IMR-90 (cell line): ENCODE data around the gene GCN1. TPM values are rescaled to one million over a fixed set of nuclear protein-coding genes. Genes with fewer than 3 reads are reported as not detected.

ENCODE experiments used
- ATAC-seq: fragments of 200-7000 bp; cut with Tn5 transposase; 2 replicates; pipeline ENCODE4 v1.9.1; 2020; ENCODE audit warnings: low read depth, mild to moderate bottlenecking, moderate library complexity
- BruUV-seq: library from RNA; stranded (reverse); fragments of 400-500 nt; replicated peaks from 2 replicates; lab custom pipeline; 2021; lab: Mats Ljungman, UMichigan
- CTCF ChIA-PET: fragments of 300-600 bp; formaldehyde crosslinking; extraction: SDS; loops from one replicate; lab custom pipeline; 2021; ENCODE audit warnings: antibody characterized with exemption; lab: Yijun Ruan, JAX
- POLR2A ChIA-PET: fragments of 300-600 bp; sonication (Branson Sonifier 250); formaldehyde crosslinking; loops from one replicate; lab custom pipeline; 2022; ENCODE audit warnings: antibody characterized with exemption; ENCODE audit not compliant: unreplicated experiment; lab: Charles Lee
- DNase-seq: peaks from one replicate; pipeline ENCODE4 v3.0.0; 2013
- H2AFZ ChIP-seq: replicated peaks from 2 replicates; pipeline ENCODE3; 2013; ENCODE audit warnings: low read length, mild to moderate bottlenecking; ENCODE audit not compliant: poor library complexity
- H2AK5ac ChIP-seq: 2 replicates; pipeline ENCODE4 v1.6.1; 2013; ENCODE audit warnings: low read depth, low read length, inconsistent platforms
- H2AK9ac ChIP-seq: replicated peaks from 2 replicates; pipeline ENCODE3; 2013; ENCODE audit warnings: mild to moderate bottlenecking, low read depth, low read length, moderate library complexity; ENCODE audit not compliant: poor library complexity
- H2BK120ac ChIP-seq: 2 replicates; pipeline ENCODE4 v1.6.1; 2013; ENCODE audit warnings: low read depth, low read length, inconsistent platforms
- H2BK15ac ChIP-seq: 3 replicates; pipeline ENCODE4 v1.6.1; 2013; ENCODE audit warnings: low read depth, low read length, inconsistent platforms
- H2BK20ac ChIP-seq: 2 replicates; pipeline ENCODE4 v1.6.1; 2013; ENCODE audit warnings: low read depth, mild to moderate bottlenecking, inconsistent platforms, low read length, moderate library complexity
- H2BK5ac ChIP-seq: 2 replicates; pipeline ENCODE4 v1.6.1; 2013; ENCODE audit warnings: mild to moderate bottlenecking, low read depth, low read length, inconsistent platforms; ENCODE audit not compliant: poor library complexity, severe bottlenecking
- H3K14ac ChIP-seq: replicated peaks from 2 replicates; pipeline ENCODE4 v1.6.1; 2013; ENCODE audit warnings: low read depth, low read length, inconsistent platforms
- H3K18ac ChIP-seq: 2 replicates; pipeline ENCODE4 v1.6.1; 2013; ENCODE audit warnings: low read depth, low read length, control low read depth
- H3K23ac ChIP-seq: 2 replicates; pipeline ENCODE4 v1.6.1; 2013; ENCODE audit warnings: low read depth, low read length, inconsistent platforms
- H3K27ac ChIP-seq: 2 replicates; pipeline ENCODE4 v1.5.1; 2013; ENCODE audit warnings: mild to moderate bottlenecking, control low read depth, low read length; ENCODE audit not compliant: insufficient read depth
- H3K27me3 ChIP-seq: 2 replicates; pipeline ENCODE4 v1.6.1; 2013; ENCODE audit warnings: low read length; ENCODE audit not compliant: control insufficient read depth, insufficient read depth
- H3K36me3 ChIP-seq: 2 replicates; pipeline ENCODE4 v1.6.1; 2013; ENCODE audit warnings: low read length, mixed read lengths; ENCODE audit not compliant: control insufficient read depth, insufficient read depth
- H3K4ac ChIP-seq: 2 replicates; pipeline ENCODE4 v1.6.1; 2013; ENCODE audit warnings: low read depth, low read length, inconsistent platforms
- H3K4me1 ChIP-seq: 2 replicates; pipeline ENCODE4 v1.6.1; 2013; ENCODE audit warnings: low read length, mixed read lengths; ENCODE audit not compliant: control insufficient read depth, insufficient read depth
- H3K4me2 ChIP-seq: 2 replicates; pipeline ENCODE4 v1.6.1; 2013; ENCODE audit warnings: low read depth, mild to moderate bottlenecking, control low read depth, low read length, moderate library complexity
- H3K4me3 ChIP-seq: 2 replicates; pipeline ENCODE4 v1.5.1; 2013; ENCODE audit warnings: low read depth, mild to moderate bottlenecking, control low read depth, low read length, moderate library complexity; ENCODE audit not compliant: insufficient read depth
- H3K56ac ChIP-seq: 2 replicates; pipeline ENCODE4 v1.6.1; 2013; ENCODE audit warnings: low read length, inconsistent platforms; ENCODE audit not compliant: insufficient read depth; ENCODE audit errors: extremely low read depth
- H3K79me1 ChIP-seq, 2 experiments: 2 replicates each; pipeline ENCODE4 v1.6.1; 2013; ENCODE audit warnings: low read length in 2 of 2, inconsistent platforms in 1 of 2, low read depth in 1 of 2
- H3K9ac ChIP-seq: 2 replicates; pipeline ENCODE4 v1.6.1; 2013; ENCODE audit warnings: low read depth, low read length, control low read depth
- H3K9me1 ChIP-seq: 2 replicates; pipeline ENCODE4 v1.6.1; 2013; ENCODE audit warnings: low read length, inconsistent platforms; ENCODE audit not compliant: insufficient read depth
- H3K9me3 ChIP-seq: 2 replicates; pipeline ENCODE4 v1.6.1; 2013; ENCODE audit warnings: low read length; ENCODE audit not compliant: control insufficient read depth, insufficient read depth
- H4K20me1 ChIP-seq: 2 replicates; pipeline ENCODE4 v1.6.1; 2013; ENCODE audit warnings: low read length, inconsistent platforms; ENCODE audit not compliant: insufficient read depth
- H4K5ac ChIP-seq: 2 replicates; pipeline ENCODE4 v1.6.1; 2013; ENCODE audit warnings: mild to moderate bottlenecking, low read depth, low read length, control low read depth
- H4K8ac ChIP-seq, 2 experiments: 2 replicates each; pipeline ENCODE4 v1.6.1; 2013; ENCODE audit warnings: low read depth in 2 of 2, low read length in 2 of 2, control low read depth in 1 of 2, inconsistent platforms in 1 of 2
- H4K91ac ChIP-seq: 2 replicates; pipeline ENCODE4 v1.6.1; 2013; ENCODE audit warnings: low read depth, low read length, inconsistent platforms; ENCODE audit not compliant: insufficient read depth
- BHLHE40 ChIP-seq: fragments of 150-350 bp; IDR thresholded peaks from 2 replicates; pipeline ENCODE4 v1.6.1; 2016; ENCODE audit warnings: mild to moderate bottlenecking, low read depth, low read length
- CEBPB ChIP-seq: IDR thresholded peaks from 2 replicates; pipeline ENCODE4 v1.6.1; 2012; ENCODE audit warnings: low read depth, low read length, improper control_type of control experiment
- CHD1 ChIP-seq: IDR thresholded peaks from 2 replicates; pipeline ENCODE4 v1.6.1; 2012; ENCODE audit warnings: low read depth, low read length, improper control_type of control experiment
- MAFK ChIP-seq: IDR thresholded peaks from 2 replicates; pipeline ENCODE4 v1.6.1; 2012; ENCODE audit warnings: low read depth, low read length, improper control_type of control experiment
- NFE2L2 ChIP-seq: fragments of 150-350 bp; IDR thresholded peaks from 2 replicates; pipeline ENCODE4 v1.6.1; 2016; ENCODE audit warnings: low read depth, mild to moderate bottlenecking, low read length
- RAD21 ChIP-seq: IDR thresholded peaks from 2 replicates; pipeline ENCODE4 v1.6.1; 2012; ENCODE audit warnings: low read length, improper control_type of control experiment
- WGBS, 2 experiments: methylation state at CpG; one replicate each; pipeline versions ENCODE4 v1.1.5 to v1.1.7; 2013; ENCODE audit warnings: missing lambda C conversion rate in 2 of 2; ENCODE audit not compliant: insufficient read length in 1 of 2; ENCODE audit errors: extremely low coverage in 2 of 2; 5-methylcytosine and 5-hydroxymethylcytosine counted together
- dilution Hi-C: fragments of 300-500 bp; cut with HindIII; formaldehyde crosslinking; loops from one replicate; pipeline ENCODE4 v1.14.3; 2018; ENCODE audit warnings: low sequenced_read_pairs; ENCODE audit not compliant: unreplicated experiment
- in situ Hi-C: fragments of 300-500 bp; cut with MboI; formaldehyde crosslinking; loops from 3 replicates; pipeline ENCODE4 v1.14.3; 2019; ENCODE audit warnings: low sequenced_read_pairs, inconsistent platforms, mixed read lengths
- intact Hi-C: fragments of 100-400 bp; cut with micrococcal nuclease; formaldehyde crosslinking; loops from 2 replicates; pipeline ENCODE4 v1.10.0; 2022
- polyA plus RNA-seq, 3 experiments: library from polyadenylated mRNA; depleted of rRNA; stranded (reverse); fragments of >200 nt; gene quantifications; 2 replicates each; pipeline ENCODE4 v1.2.3, GENCODE V29; 2012; ENCODE audit warnings: low replicate concordance in 1 of 3
- total RNA-seq: library from RNA; depleted of rRNA; stranded (reverse); fragments of >200 nt; gene quantifications from 2 replicates; pipeline ENCODE4 v1.2.3, GENCODE V29; 2012
- TF ChIP-seq, protein P1 (sequence below): conservative IDR thresholded peaks from 2 replicates; pipeline ENCODE4 v1.5.1; 2012; ENCODE audit warnings: mild to moderate bottlenecking, low read depth, low read length, improper control_type of control experiment
- TF ChIP-seq, protein P2 (sequence below): fragments of 150-350 bp; IDR thresholded peaks from 2 replicates; pipeline ENCODE4 v1.6.1; 2017; ENCODE audit warnings: mild to moderate bottlenecking, antibody characterized with exemption, low read length, low read depth

Gene GCN1
- total and polyA plus RNA-seq, 2 of the 4 experiments (the other 2 are of a cell fraction): 57.8 to 77.6 TPM

DNA sequence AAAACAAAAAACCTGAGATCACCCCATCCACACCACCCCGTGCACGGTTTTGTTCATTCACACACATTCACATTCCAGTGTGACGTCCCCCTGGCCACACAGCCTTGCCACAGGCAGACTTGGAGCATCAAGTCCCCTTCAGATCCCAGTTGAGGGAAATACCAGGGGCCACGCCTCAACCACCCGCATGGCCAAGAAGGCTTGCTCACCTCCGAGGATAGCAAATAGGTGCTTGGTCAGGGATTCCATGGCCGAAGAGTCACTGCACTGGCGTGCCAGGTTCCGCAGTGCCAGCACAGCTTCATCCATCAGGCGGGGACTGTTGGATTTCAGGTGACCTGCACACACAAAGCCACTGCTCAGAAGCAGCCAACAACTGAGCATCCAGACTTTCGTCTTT, 19.0 kb downstream of the GCN1 start:
- H3K27ac ChIP-seq: no peak overlapping the region
- H3K56ac ChIP-seq: no peak overlapping the region
- 95% methylated on average over 4 of the region's 11 CpGs; no CpG with 5 or more reads in 1 of the 2 experiments for WGBS, 2 experiments
- no peak overlapping the region for H3K9ac ChIP-seq
- DNase-seq (no peak), ATAC-seq (no peak)
- peaks cover 27 to 35% of the 10 kb centered on the region in 2 experiments for H3K79me1 ChIP-seq
- TF ChIP-seq NFE2L2 (no peak), RAD21 (no peak), CHD1 (no peak), BHLHE40 (no peak), CEBPB (no peak), MAFK (no peak)
- TF ChIP-seq, protein P1, sequence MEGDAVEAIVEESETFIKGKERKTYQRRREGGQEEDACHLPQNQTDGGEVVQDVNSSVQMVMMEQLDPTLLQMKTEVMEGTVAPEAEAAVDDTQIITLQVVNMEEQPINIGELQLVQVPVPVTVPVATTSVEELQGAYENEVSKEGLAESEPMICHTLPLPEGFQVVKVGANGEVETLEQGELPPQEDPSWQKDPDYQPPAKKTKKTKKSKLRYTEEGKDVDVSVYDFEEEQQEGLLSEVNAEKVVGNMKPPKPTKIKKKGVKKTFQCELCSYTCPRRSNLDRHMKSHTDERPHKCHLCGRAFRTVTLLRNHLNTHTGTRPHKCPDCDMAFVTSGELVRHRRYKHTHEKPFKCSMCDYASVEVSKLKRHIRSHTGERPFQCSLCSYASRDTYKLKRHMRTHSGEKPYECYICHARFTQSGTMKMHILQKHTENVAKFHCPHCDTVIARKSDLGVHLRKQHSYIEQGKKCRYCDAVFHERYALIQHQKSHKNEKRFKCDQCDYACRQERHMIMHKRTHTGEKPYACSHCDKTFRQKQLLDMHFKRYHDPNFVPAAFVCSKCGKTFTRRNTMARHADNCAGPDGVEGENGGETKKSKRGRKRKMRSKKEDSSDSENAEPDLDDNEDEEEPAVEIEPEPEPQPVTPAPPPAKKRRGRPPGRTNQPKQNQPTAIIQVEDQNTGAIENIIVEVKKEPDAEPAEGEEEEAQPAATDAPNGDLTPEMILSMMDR: no peak
- TF ChIP-seq, protein P2, sequence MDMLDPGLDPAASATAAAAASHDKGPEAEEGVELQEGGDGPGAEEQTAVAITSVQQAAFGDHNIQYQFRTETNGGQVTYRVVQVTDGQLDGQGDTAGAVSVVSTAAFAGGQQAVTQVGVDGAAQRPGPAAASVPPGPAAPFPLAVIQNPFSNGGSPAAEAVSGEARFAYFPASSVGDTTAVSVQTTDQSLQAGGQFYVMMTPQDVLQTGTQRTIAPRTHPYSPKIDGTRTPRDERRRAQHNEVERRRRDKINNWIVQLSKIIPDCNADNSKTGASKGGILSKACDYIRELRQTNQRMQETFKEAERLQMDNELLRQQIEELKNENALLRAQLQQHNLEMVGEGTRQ: no peak
- peaks cover 66% of the 10 kb centered on the region for H3K36me3 ChIP-seq
- peaks cover 9% of the 10 kb centered on the region for H4K20me1 ChIP-seq
- no TSS peak for BruUV-seq
- no peak overlapping the region for H4K8ac ChIP-seq
- H2AFZ ChIP-seq: no peak overlapping the region
- ChIA-PET CTCF (interaction anchor here (0.6 kb wide), 1 partner anchor 12 kb away, joined by 4 read pairs; no protein-coding TSS in a partner anchor), POLR2A (interaction anchor here (0.6 kb wide), 1 partner anchor 58 kb away, joined by 4 read pairs; no protein-coding TSS in a partner anchor)
- no peak overlapping the region for H3K14ac ChIP-seq
- H3K27me3 ChIP-seq: no peaks in the 10 kb centered on the region
- H3K4me2 ChIP-seq: no peak overlapping the region
- no peak overlapping the region for H3K18ac ChIP-seq
- H2AK9ac ChIP-seq: no peak overlapping the region
- H3K4me3 ChIP-seq: no peak overlapping the region
- in situ Hi-C loops: no loop called here
- H3K4ac ChIP-seq: no peak overlapping the region
- no peak overlapping the region for H3K23ac ChIP-seq
- no peak overlapping the region for H2AK5ac ChIP-seq
- no peaks in the 10 kb centered on the region for H3K4me1 ChIP-seq
- dilution Hi-C loops: no loop called here
- no peak overlapping the region for H2BK15ac ChIP-seq
- intact Hi-C loops: loop anchor here (5.0 kb wide), 1 partner anchor 33 kb away; no protein-coding TSS in a partner anchor
- H2BK20ac ChIP-seq: no peak overlapping the region
- no peaks in the 10 kb centered on the region for H3K9me3 ChIP-seq
- H3K9me1 ChIP-seq: 0 out of 2 replicates have a peak, but pooled peaks cover 3% of the 10 kb centered on the region
- no peak overlapping the region for H2BK120ac ChIP-seq
- no peak overlapping the region for H2BK5ac ChIP-seq
- no peak overlapping the region for H4K5ac ChIP-seq
- H4K91ac ChIP-seq: no peak overlapping the region
